ENCODE data around the gene CLIP2. TPM values are rescaled to one million over a fixed set of nuclear protein-coding genes. Genes with fewer than 3 reads are reported as not detected.

CLIP2 gene
- total and polyA plus RNA-seq, 2 of the 8 experiments (the other 6 are each of a cell fraction or from before 2014, with no cell fraction given): 8.3 to 41.5 TPM

- no peak overlapping the region for H3K9ac ChIP-seq (replicated peaks in 1 of 4; ENCODE audit: extremely low read depth in 1 of 4, low read depth in 3 of 4, low read length in 3 of 4)
- no peaks in the 10 kb centered on the region for H3K36me3 ChIP-seq (ENCODE audit: control insufficient read depth in 2 of 4, insufficient read depth in 4 of 4, low read length in 3 of 4)
- H2BK120ac ChIP-seq (replicated peaks; ENCODE audit: low read depth, low read length): no peak overlapping the region
- no peak for FAIRE-seq
- DNase-seq (ENCODE audit: low read depth in 1 of 2, low spot score in 2 of 2): no peak
- no peak overlapping the region for H3K27ac ChIP-seq (ENCODE audit: low read depth, low read length)
- 78% methylated on average over 12 of the region's 13 CpGs; no CpG with 5 or more reads in 1 of the 2 experiments for WGBS, 2 experiments (ENCODE audit: extremely low coverage in 1 of 2, insufficient coverage in 1 of 2, insufficient read length in 1 of 2, insufficient replicate concordance in 2 of 2, low coverage in 1 of 2, low lambda C conversion rate in 2 of 2, missing lambda C conversion rate in 1 of 2)
- H3K23me2 ChIP-seq (ENCODE audit: low read depth, low read length): no peaks in the 10 kb centered on the region
- H3K79me1 ChIP-seq (ENCODE audit: low read depth, low read length): no peaks in the 10 kb centered on the region
- no peak overlapping the region for H3K18ac ChIP-seq (ENCODE audit: extremely low read depth, low read length)
- no peak overlapping the region for H4K5ac ChIP-seq (ENCODE audit: insufficient read length, low read depth, low read length)
- H2BK15ac ChIP-seq (ENCODE audit: low read length): no peak overlapping the region
- H2BK20ac ChIP-seq (ENCODE audit: low read length): no peak overlapping the region
- no peak overlapping the region for H3K56ac ChIP-seq (replicated peaks; ENCODE audit: insufficient read length, low read depth, low read length)
- no peak overlapping the region for H3K14ac ChIP-seq (ENCODE audit: insufficient read length)
- no peak overlapping the region for H3K4me2 ChIP-seq (ENCODE audit: insufficient read depth in 1 of 2, low read depth in 2 of 2, low read length in 2 of 2)
- H3K79me2 ChIP-seq (ENCODE audit: control insufficient read depth in 1 of 2, insufficient read depth in 2 of 2, low read length in 2 of 2): no peaks in the 10 kb centered on the region
- H3K4me1 ChIP-seq (replicated peaks in 1 of 4; ENCODE audit: control insufficient read depth in 3 of 4, insufficient read depth in 4 of 4, low read length in 3 of 4): peaks cover 0 to 6% (median 5%) of the 10 kb centered on the region in 4 experiments; a peak in 6 of 7 replicates
- H2AFZ ChIP-seq (ENCODE audit: low read length): no peak overlapping the region
- no peak overlapping the region for H4K8ac ChIP-seq (ENCODE audit: extremely low read depth, insufficient read depth, low read length)
- H2AK5ac ChIP-seq (ENCODE audit: low read depth, low read length): no peak overlapping the region
- 0 out of 2 replicates have a peak overlapping the region, but pooled peaks have one; percentile 23 for H2BK12ac ChIP-seq (ENCODE audit: low read depth, low read length)
- no peaks in the 10 kb centered on the region; a peak in 1 of 7 replicates for H3K27me3 ChIP-seq (replicated peaks in 1 of 4; ENCODE audit: control insufficient read depth in 3 of 4, extremely low read depth in 1 of 4, insufficient read depth in 3 of 4, low read length in 3 of 4)
- no peak overlapping the region for H3K4ac ChIP-seq (replicated peaks; ENCODE audit: insufficient read length, low read depth, low read length)
- CTCF ChIA-PET (ENCODE audit: partially characterized antibody): interaction anchor here (0.6 to 5.6 kb wide), 11 partner anchors 11 to 281 kb away, joined by 3 to 47 read pairs (median 4); partner anchors contain the start of gene CLIP2
- no peak overlapping the region for H4K91ac ChIP-seq (replicated peaks; ENCODE audit: insufficient read length, low read length)
- H3K9me3 ChIP-seq (ENCODE audit: insufficient read depth in 2 of 2, low read depth in 1 of 2, low read length in 1 of 2): no peaks in the 10 kb centered on the region
- POLR2A ChIA-PET (ENCODE audit: partially characterized antibody): interaction anchor here (0.9 to 6.2 kb wide), 5 partner anchors 12 to 299 kb away, joined by 3 to 97 read pairs (median 3); partner anchors contain the start of gene CLIP2
- H3K4me3 ChIP-seq (ENCODE audit: extremely low read depth in 1 of 4, insufficient read depth in 2 of 4, low read depth in 3 of 4, low read length in 4 of 4): no peak overlapping the region
- H3K23ac ChIP-seq (ENCODE audit: insufficient read length): no peak overlapping the region
- no peaks in the 10 kb centered on the region for H4K20me1 ChIP-seq (replicated peaks in 1 of 2; ENCODE audit: control insufficient read depth in 1 of 2, insufficient read depth in 2 of 2, low read length in 2 of 2)
- TF ChIP-seq SRF (IDR thresholded peaks at IDR 0.05; ENCODE audit: low read depth, low read length) (0 out of 2 replicates have a peak, but pooled peaks have one; percentile 10), ASH2L (IDR thresholded peaks at IDR 0.05; ENCODE audit: low read length) (no peak), CTBP2 (IDR thresholded peaks at IDR 0.05; ENCODE audit: borderline replicate concordance, insufficient read depth, insufficient read length, low read length) (no peak), BRCA1 (IDR thresholded peaks at IDR 0.05; ENCODE audit: low read depth, low read length) (no peak), RBBP5 (IDR thresholded peaks at IDR 0.05; ENCODE audit: borderline replicate concordance, low read depth, low read length) (no peak), SIX5 (IDR thresholded peaks at IDR 0.05; ENCODE audit: low read depth, low read length) (no peak), SUZ12 (IDR thresholded peaks at IDR 0.05; ENCODE audit: low read length) (no peak)
- H2BK5ac ChIP-seq (ENCODE audit: low read depth, low read length): no peak overlapping the region
These were observed 21.2 kb upstream of the CLIP2 start for GRCh38 chr7:74267756-74268565.
